Left hindlimb (tissue), 1 donor: Measurements from ENCODE around the gene TXNDC2.
A peak's percentile ranks its signal among the peaks of the same experiment; 100 is the strongest.
"Not testable (repeated sequence)": the region's sequence is repeated elsewhere in the genome, so short reads cannot be mapped to it uniquely, and the experiment has no call there.

Experiments used
- DNase-seq: peaks from one replicate; pipeline ENCODE4 v3.0.0-alpha.2; 2018

TXNDC2 gene

GRCh38 chr18:9885170-9886004, at the start of gene TXNDC2:
Gene TXNDC2 (plus strand): TSS chr18:9885973. CDS start chr18:9886681, 708 bp downstream.
- no peak for DNase-seq

DNA sequence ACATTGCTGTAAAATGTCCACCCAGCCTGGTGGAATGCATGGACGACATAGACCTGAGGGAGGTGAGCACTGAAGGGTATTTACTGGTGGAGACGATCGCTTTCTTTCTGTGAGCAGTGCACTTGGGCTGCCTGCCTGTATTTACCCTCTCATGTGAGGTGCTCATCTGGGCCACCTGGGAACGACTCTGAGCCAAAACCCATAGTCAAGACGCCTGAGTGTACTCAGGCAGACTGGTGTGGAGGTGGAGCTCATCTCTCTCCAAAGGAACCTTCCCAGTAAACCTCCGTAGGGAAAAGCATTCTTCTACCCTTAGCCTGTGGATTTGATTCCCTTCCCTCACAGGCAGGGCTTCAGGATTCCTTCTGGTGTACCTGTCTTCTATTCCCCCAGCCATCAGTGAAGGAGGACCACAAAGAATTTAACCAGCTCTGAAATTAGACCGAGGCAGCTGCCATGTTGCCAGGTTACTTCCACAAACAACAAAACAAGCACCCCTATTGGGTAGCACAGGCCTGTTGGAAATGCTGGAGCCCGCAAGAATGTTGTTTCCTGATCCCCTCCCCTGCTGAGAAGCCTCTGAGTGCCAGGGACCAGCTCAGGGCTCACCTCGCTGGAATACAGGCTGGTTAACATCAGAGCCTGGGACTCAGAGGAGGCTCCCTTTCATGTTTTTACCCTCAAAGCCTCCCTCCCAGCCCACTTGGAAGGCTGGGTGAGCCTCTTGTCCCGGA, 47.5 kb upstream of the TXNDC2 start:
- peak; percentile 61 for DNase-seq

DNA sequence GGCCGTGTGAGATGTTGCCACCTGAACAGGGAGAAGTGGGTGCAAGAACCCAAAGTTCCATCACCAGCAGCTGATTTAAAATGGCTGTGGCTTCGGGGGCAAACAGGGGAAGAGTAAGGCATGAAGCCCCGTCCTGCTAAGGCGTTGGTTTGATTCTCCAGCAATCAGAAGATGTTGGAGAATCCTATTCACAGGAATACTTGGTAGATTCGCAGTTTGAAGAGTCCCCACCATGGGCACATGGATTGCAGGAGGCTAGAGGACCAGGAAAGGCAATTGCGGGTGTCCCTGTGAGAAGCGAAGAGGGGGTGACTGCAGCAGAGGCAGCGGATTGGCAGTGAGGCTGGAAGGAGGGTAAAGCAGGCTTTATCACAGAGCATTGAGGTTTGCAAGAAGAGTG, 46.6 kb upstream of the TXNDC2 start:
- DNase-seq, result no peak

GRCh38 chr18:9839853-9840252, 45.9 kb upstream of the TXNDC2 start:
- no peak for DNase-seq

GRCh38 chr18:9841752-9842151, 44.0 kb upstream of the TXNDC2 start:
- no peak for DNase-seq

DNA sequence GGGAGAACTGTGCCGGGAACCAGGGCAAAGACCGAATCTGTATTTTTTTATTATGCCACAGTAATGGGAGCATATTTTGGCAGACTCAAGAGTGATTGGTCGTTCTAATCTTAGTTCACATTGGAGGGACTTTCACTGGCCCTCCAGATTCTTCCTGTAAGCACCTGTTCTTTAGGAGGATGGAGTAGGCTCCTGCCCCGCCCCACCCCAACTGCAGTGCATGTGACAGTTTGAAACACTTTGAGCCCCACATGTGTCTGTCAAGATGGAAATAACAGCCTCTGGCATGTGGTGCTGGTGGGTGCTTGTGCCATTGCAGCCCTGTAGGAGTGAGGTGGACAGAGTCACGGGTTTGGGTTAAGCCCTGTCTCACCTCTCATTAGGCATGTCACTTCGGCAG, 43.3 kb upstream of the TXNDC2 start:
- DNase-seq, result no peak

- DNase-seq, result no peak
Observed at GRCh38 chr18:9845256-9845655, 40.5 kb upstream of the TXNDC2 start.

DNA sequence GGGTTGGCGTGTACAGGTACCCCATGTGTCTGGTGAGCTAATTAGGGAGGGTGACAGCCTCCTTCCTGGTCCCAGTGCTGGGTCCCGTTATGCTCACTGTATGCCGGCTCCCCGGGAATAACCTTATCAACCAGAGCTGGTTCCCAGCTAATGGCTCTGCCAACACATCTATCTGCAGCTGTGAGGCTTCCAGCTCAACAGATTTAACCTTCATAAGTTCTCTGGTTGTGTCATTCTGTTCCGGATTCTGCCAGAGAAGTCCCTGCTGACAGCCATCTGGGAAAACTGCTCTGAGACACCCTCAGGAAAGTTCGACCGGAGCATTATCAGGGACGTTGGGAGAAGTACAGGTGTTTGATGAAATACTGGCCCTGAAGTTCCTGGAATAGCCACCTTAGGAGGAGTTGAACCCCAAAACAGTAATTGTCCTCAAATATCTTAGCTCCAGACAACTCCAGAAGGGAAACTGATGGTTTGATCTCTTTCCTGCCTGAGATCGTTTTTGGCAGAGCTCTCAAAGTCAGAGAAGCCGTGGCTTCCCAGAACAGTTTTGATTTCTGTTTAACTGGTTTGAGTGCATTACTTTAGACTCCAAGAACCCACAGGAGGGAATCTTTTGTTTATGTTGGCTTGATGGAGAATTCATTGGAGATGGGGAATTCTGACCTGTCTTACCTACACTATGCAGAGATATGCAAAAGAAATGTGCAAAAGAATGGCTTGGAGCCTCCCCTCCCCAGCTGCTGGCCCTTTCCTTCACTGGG, 39.4 kb upstream of the TXNDC2 start:
- no peak for DNase-seq

- DNase-seq, result no peak
Observed at GRCh38 chr18:9848170-9848879, 37.4 kb upstream of the TXNDC2 start.

- DNase-seq, result no peak
Observed at GRCh38 chr18:9849407-9850283, 36.1 kb upstream of the TXNDC2 start.

DNA sequence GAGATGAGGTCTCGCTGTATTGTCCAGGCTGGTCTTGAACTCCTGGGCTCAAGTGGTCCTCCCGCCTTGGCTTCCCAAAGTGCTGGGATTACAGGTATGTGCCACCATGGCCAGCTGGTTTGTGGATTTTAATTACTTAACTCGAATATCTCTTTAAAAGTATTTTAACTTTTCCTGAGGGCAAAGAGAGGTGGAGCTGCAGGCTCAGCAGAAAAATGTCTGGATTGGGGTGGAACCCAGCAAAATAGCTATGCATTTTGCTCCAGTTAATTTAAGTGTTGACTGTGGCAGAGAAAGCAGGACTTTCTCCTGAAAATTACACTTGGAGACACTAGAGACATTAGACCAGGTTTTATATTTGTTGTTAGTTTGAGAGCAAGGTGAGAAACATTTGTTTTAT, 35.5 kb upstream of the TXNDC2 start:
- no peak for DNase-seq

- DNase-seq, result no peak
Observed at GRCh38 chr18:9851511-9851910, 34.3 kb upstream of the TXNDC2 start.

GRCh38 chr18:9852266-9853081, 33.3 kb upstream of the TXNDC2 start:
- no peak for DNase-seq

DNA sequence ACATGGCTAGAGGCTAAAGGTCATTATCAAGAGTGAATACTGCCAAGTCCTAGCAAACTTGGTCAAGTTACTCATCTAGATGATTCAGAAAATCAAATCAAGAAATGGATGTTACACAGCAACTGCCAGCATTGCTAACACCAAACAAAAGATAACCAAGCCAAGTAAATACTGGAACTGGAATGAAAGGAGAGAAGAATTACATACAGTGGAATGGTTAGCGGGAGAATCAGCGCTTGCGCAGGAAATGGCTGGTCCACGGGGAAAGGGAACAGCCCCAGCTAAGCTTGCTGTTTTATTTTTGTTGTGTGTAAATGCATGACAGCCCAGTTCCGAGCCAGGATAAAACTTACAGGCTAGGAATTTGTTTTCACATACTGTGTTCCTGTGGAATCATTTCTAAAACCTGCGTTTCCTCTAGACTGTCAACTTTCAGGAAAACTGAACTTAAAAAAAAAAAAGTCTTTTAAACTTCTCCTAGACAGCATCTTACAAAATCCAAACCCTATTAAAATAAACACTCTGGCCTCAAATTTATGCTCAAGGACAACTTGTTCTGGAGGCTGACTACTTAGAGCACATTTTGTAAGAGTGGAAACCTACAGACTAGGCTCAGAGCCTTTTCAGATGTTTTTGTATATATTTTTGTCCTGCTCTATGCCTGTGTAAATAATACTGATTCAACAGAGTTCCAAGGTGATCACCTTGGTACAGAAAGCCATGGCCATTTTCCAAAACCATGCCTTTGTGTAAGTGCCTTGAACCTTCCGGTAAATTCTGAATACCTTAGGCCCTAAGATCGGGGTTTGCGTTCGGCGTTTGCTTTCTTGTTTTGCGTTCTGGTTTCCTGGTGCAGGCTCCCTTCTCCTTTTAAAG, 30.7 kb upstream of the TXNDC2 start:
- no peak for DNase-seq

- no peak for DNase-seq
Observed at GRCh38 chr18:9855681-9856080, 30.1 kb upstream of the TXNDC2 start.

GRCh38 chr18:9856092-9856491, 29.7 kb upstream of the TXNDC2 start:
- DNase-seq, result no peak

GRCh38 chr18:9857479-9857998, 28.2 kb upstream of the TXNDC2 start:
- not testable (repeated sequence) for DNase-seq

- DNase-seq, result no peak
Observed at GRCh38 chr18:9858642-9859041, 27.1 kb upstream of the TXNDC2 start.

GRCh38 chr18:9859232-9859631, 26.5 kb upstream of the TXNDC2 start:
- DNase-seq, result no peak

- no peak for DNase-seq
Observed at GRCh38 chr18:9860682-9861081, 25.1 kb upstream of the TXNDC2 start.
